A673 (cell line): Measurements from ENCODE around the gene SAMD11. TPM values are rescaled to one million over a fixed set of nuclear protein-coding genes. Genes with fewer than 3 reads are reported as not detected.

Experiments
- BruUV-seq: library from RNA; stranded (reverse); fragments of 400-500 nt; replicated peaks from 2 replicates; lab custom pipeline; 2021; lab: Mats Ljungman, UMichigan
- CTCF ChIA-PET: fragments of 300-600 bp; sonication (Branson Sonifier 250); formaldehyde crosslinking; loops from one replicate; lab custom pipeline; 2022; ENCODE audit warnings: antibody characterized with exemption; lab: Charles Lee
- POLR2A ChIA-PET: fragments of 300-600 bp; sonication (Branson Sonifier 250); formaldehyde crosslinking; loops from one replicate; lab custom pipeline; 2022; ENCODE audit warnings: antibody characterized with exemption; ENCODE audit not compliant: low non-redundant PET; lab: Charles Lee
- DNase-seq: peaks from one replicate; pipeline ENCODE4 v3.0.0-alpha.2; 2015; ENCODE audit warnings: low spot score
- H3K27ac ChIP-seq: fragments of 200-600 bp; sonication (generic); 2 replicates; pipeline ENCODE4 v1.5.1; 2016; ENCODE audit warnings: mixed run types, low read depth, mild to moderate bottlenecking, mixed read lengths, antibody characterized with exemption, low read length; ENCODE audit not compliant: poor library complexity, severe bottlenecking
- H3K27me3 ChIP-seq: fragments of 200-600 bp; sonication (generic); replicated peaks from 2 replicates; pipeline ENCODE4 v1.6.1; 2017; ENCODE audit warnings: mixed run types, low read depth, mild to moderate bottlenecking, mixed read lengths, antibody characterized with exemption, low read length; ENCODE audit not compliant: insufficient read depth, poor library complexity
- H3K36me3 ChIP-seq: fragments of 200-600 bp; sonication (generic); 2 replicates; pipeline ENCODE4 v1.6.1; 2016; ENCODE audit warnings: mixed run types, mild to moderate bottlenecking, mixed read lengths, antibody characterized with exemption, low read length; ENCODE audit not compliant: insufficient read depth, poor library complexity, severe bottlenecking
- H3K4me1 ChIP-seq: fragments of 200-600 bp; sonication (generic); 2 replicates; pipeline ENCODE4 v1.6.1; 2017; ENCODE audit warnings: mixed run types, mild to moderate bottlenecking, mixed read lengths, antibody characterized with exemption, low read length; ENCODE audit not compliant: insufficient read depth, poor library complexity, severe bottlenecking
- H3K4me3 ChIP-seq: fragments of 200-600 bp; sonication (generic); 2 replicates; pipeline ENCODE4 v1.5.1; 2016; ENCODE audit warnings: low read depth, mixed run types, mild to moderate bottlenecking, mixed read lengths, low read length; ENCODE audit not compliant: poor library complexity, severe bottlenecking
- H3K9me3 ChIP-seq: fragments of 200-600 bp; sonication (generic); 2 replicates; pipeline ENCODE4 v1.6.1; 2016; ENCODE audit warnings: mixed run types, low read depth, mild to moderate bottlenecking, mixed read lengths, antibody characterized with exemption, low read length; ENCODE audit not compliant: poor library complexity, severe bottlenecking
- EZH2 ChIP-seq: fragments of 200-600 bp; sonication (generic); IDR thresholded peaks from 2 replicates; pipeline ENCODE4 v1.6.1; 2017; ENCODE audit warnings: borderline replicate concordance, low read depth, mild to moderate bottlenecking, mixed read lengths, antibody characterized with exemption, low read length; ENCODE audit not compliant: poor library complexity, severe bottlenecking
- intact Hi-C: fragments of 100-400 bp; cut with micrococcal nuclease; formaldehyde crosslinking; loops from one replicate; pipeline ENCODE4 v1.10.0; 2022; ENCODE audit not compliant: unreplicated experiment
- total RNA-seq: library from RNA; stranded (reverse); gene quantifications from 2 replicates; pipeline ENCODE4 v1.2.3, GENCODE V29; 2021
- TF ChIP-seq, protein P1 (sequence below): fragments of 300-800, 200-600 bp; sonication (generic); conservative IDR thresholded peaks from 2 replicates; pipeline ENCODE4 v1.5.1; 2017; ENCODE audit warnings: low read depth, mild to moderate bottlenecking, antibody characterized with exemption, low read length, moderate library complexity, mixed read lengths

The SAMD11 gene
- total RNA-seq, 1 experiment from 2014 or later: 28.4 TPM

DNA sequence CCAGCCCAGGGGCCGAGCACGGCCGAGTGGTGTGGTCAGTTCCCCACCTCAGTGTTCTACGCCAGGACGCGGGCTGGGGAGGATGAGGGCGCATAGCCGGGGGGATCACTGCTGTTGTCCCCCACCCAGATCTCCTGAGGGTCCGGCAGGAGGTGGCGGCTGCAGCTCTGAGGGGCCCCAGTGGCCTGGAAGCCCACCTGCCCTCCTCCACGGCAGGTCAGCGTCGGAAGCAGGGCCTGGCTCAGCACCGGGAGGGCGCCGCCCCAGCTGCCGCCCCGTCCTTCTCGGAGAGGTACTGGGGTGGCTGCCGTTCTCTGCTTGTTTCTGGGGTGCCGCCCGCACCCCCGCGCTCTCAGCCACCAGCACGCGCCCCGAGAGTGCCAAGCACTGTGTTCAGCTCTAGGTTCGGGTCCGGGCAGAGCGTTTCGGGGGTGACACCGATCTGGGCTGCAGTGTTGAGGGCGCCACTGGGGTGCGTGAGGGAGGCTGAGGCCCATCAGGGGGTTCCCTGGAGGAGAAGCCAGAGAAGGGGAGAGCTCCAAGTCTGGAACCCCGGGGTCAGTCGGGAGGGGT, 17.4 kb downstream of the SAMD11 start:
- intact Hi-C loops: loop anchor here (2.0 kb wide), 1 partner anchor 36 kb away; no protein-coding TSS in a partner anchor
- ChIA-PET CTCF (interaction anchor here (0.6 to 1.0 kb wide), 3 partner anchors 13 to 66 kb away, joined by 3 to 5 read pairs (median 3); no protein-coding TSS in a partner anchor), POLR2A (no interaction called here)
- peak overlapping the region; percentile 59 for H3K27ac ChIP-seq
- peak overlapping the region; percentile 45 for H3K4me3 ChIP-seq
- TF ChIP-seq, protein P1, sequence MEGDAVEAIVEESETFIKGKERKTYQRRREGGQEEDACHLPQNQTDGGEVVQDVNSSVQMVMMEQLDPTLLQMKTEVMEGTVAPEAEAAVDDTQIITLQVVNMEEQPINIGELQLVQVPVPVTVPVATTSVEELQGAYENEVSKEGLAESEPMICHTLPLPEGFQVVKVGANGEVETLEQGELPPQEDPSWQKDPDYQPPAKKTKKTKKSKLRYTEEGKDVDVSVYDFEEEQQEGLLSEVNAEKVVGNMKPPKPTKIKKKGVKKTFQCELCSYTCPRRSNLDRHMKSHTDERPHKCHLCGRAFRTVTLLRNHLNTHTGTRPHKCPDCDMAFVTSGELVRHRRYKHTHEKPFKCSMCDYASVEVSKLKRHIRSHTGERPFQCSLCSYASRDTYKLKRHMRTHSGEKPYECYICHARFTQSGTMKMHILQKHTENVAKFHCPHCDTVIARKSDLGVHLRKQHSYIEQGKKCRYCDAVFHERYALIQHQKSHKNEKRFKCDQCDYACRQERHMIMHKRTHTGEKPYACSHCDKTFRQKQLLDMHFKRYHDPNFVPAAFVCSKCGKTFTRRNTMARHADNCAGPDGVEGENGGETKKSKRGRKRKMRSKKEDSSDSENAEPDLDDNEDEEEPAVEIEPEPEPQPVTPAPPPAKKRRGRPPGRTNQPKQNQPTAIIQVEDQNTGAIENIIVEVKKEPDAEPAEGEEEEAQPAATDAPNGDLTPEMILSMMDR: no peak
- no peak for TF ChIP-seq EZH2
- H3K27me3 ChIP-seq: no peaks in the 10 kb centered on the region
- peaks cover 24% of the 10 kb centered on the region for H3K36me3 ChIP-seq
- no peaks in the 10 kb centered on the region for H3K9me3 ChIP-seq
- BruUV-seq: no TSS peak
- H3K4me1 ChIP-seq: peaks cover 86% of the 10 kb centered on the region
- no peak for DNase-seq

GRCh38 chr1:941588-942383, 18.1 kb downstream of the SAMD11 start:
- Histone ChIP-seq H3K9me3 (no peaks in the 10 kb centered on the region), H3K27ac (peak overlapping the region; percentile 59), H3K27me3 (no peaks in the 10 kb centered on the region), H3K4me1 (peaks cover 79% of the 10 kb centered on the region), H3K4me3 (peak overlapping the region; percentile 45), H3K36me3 (peaks cover 24% of the 10 kb centered on the region)
- CTCF ChIA-PET: interaction anchor here (0.6 kb wide), 1 partner anchor 58 kb away, joined by 5 read pairs; the partner anchor contains the start of gene HES4
- BruUV-seq: no TSS peak
- POLR2A ChIA-PET: interaction anchor here (0.7 kb wide), 1 partner anchor 58 kb away, joined by 6 read pairs; the partner anchor contains the start of gene HES4
- intact Hi-C loops: loop anchor here (2.0 kb wide), 1 partner anchor 37 kb away; no protein-coding TSS in a partner anchor
- DNase-seq: peak; percentile 97
- no peak for TF ChIP-seq EZH2
- TF ChIP-seq, protein P1: no peak

DNA sequence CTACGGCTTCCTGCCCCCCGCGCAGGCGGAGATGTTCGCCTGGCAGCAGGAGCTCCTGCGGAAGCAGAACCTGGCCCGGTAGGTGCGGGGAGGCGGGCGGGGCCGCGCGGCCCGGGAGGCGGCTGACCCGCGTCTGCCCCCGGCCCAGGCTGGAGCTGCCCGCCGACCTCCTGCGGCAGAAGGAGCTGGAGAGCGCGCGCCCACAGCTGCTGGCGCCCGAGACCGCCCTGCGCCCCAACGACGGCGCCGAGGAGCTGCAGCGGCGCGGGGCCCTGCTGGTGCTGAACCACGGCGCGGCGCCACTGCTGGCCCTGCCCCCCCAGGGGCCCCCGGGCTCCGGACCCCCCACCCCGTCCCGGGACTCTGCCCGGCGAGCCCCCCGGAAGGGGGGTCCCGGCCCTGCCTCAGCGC, 18.7 kb downstream of the SAMD11 start:
- intact Hi-C loops: no loop called here
- H3K27ac ChIP-seq: peak overlapping the region; percentile 59
- POLR2A ChIA-PET: interaction anchor here (0.7 kb wide), 1 partner anchor 57 kb away, joined by 6 read pairs; the partner anchor contains the start of gene HES4
- peak; percentile 64 for DNase-seq
- peaks cover 73% of the 10 kb centered on the region for H3K4me1 ChIP-seq
- TF ChIP-seq, protein P1: no peak
- no peak for TF ChIP-seq EZH2
- H3K9me3 ChIP-seq: no peaks in the 10 kb centered on the region
- CTCF ChIA-PET: interaction anchor here (0.6 kb wide), 1 partner anchor 57 kb away, joined by 5 read pairs; the partner anchor contains the start of gene HES4
- peaks cover 24% of the 10 kb centered on the region for H3K36me3 ChIP-seq
- H3K4me3 ChIP-seq: peak overlapping the region; percentile 45
- H3K27me3 ChIP-seq: no peaks in the 10 kb centered on the region
- no TSS peak for BruUV-seq
